PC-3 (cell line): ENCODE results near the gene EEF1AKMT4.

ENCODE experiments used
- EZH2 ChIP-seq: fragments of 300-600 bp; sonication (generic); IDR thresholded peaks from one replicate; pipeline ENCODE4 v1.6.1; 2017; ENCODE audit warnings: antibody characterized with exemption, mild to moderate bottlenecking, low read length; ENCODE audit not compliant: unreplicated experiment
- EZH2phosphoT487 ChIP-seq: fragments of 300-600 bp; sonication (generic); IDR thresholded peaks from 2 replicates; pipeline ENCODE4 v1.6.1; 2018; ENCODE audit warnings: mild to moderate bottlenecking, antibody characterized with exemption, low read length, borderline replicate concordance
- TF ChIP-seq, protein P1 (sequence below): fragments of 300-600 bp; sonication (generic); conservative IDR thresholded peaks from 2 replicates; pipeline ENCODE4 v1.5.1; 2017; ENCODE audit warnings: antibody characterized with exemption, low read depth, mild to moderate bottlenecking, low read length

DNA sequence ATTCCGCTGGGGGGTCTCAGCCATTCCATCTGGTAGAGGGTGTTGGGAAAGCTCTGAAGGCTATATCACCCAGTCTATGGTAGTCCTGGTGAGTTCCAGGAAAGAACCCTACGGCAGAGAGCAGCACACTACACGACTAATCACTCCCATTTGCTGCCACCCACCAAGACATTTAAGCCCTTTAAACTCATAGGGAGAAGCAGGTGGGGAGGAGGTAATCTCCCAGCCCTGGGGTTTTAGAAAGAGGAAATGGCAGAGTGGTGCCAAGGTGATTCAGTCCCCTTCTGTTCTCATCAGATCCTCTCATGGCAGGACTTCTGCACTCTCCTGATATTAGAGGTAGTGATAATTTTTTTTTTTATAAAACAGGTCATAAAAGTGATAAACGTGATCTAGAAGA, 30.7 kb upstream of the EEF1AKMT4 start:
- TF ChIP-seq, protein P1, sequence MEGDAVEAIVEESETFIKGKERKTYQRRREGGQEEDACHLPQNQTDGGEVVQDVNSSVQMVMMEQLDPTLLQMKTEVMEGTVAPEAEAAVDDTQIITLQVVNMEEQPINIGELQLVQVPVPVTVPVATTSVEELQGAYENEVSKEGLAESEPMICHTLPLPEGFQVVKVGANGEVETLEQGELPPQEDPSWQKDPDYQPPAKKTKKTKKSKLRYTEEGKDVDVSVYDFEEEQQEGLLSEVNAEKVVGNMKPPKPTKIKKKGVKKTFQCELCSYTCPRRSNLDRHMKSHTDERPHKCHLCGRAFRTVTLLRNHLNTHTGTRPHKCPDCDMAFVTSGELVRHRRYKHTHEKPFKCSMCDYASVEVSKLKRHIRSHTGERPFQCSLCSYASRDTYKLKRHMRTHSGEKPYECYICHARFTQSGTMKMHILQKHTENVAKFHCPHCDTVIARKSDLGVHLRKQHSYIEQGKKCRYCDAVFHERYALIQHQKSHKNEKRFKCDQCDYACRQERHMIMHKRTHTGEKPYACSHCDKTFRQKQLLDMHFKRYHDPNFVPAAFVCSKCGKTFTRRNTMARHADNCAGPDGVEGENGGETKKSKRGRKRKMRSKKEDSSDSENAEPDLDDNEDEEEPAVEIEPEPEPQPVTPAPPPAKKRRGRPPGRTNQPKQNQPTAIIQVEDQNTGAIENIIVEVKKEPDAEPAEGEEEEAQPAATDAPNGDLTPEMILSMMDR: no peak
- TF ChIP-seq EZH2 (no peak), EZH2phosphoT487 (no peak)
